Left renal pelvis (tissue), 4 donors: ENCODE measurements around the gene YTHDF1. TPM values are rescaled to one million over a fixed set of nuclear protein-coding genes. Genes with fewer than 3 reads are reported as not detected.
"Not testable (repeated sequence)": the region's sequence is repeated elsewhere in the genome, so short reads cannot be mapped to it uniquely, and the experiment has no call there.

ENCODE experiments used
- DNase-seq, 4 donors: peaks; one replicate each; pipeline ENCODE4 v3.0.0-alpha.2; 2013; ENCODE audit warnings: low read depth in 4 of 4, low spot score in 3 of 4
- polyA plus RNA-seq, 4 donors: library from polyadenylated mRNA; unstranded; fragments of 120-200 nt; gene quantifications; one replicate each; pipeline ENCODE4 v1.2.1, GENCODE V29; 2013; ENCODE audit not compliant: insufficient read length in 4 of 4

Gene YTHDF1
- polyA plus RNA-seq, 4 donors: 39.6 to 46.7 (median 42.8) TPM

- no peak for DNase-seq
Observed at GRCh38 chr20:63230800-63231268, 14.9 kb upstream of the YTHDF1 start.

GRCh38 chr20:63228806-63229205, 12.9 kb upstream of the YTHDF1 start:
- no peak for DNase-seq

- no peak for DNase-seq
Observed at GRCh38 chr20:63227260-63227659, 11.3 kb upstream of the YTHDF1 start.

GRCh38 chr20:63226042-63226943, 10.4 kb upstream of the YTHDF1 start:
- no peak for DNase-seq

GRCh38 chr20:63225082-63225454, 9.1 kb upstream of the YTHDF1 start:
- DNase-seq: no peak

GRCh38 chr20:63224412-63225081, 8.6 kb upstream of the YTHDF1 start:
- DNase-seq: no peak

- no peak for DNase-seq
Observed at GRCh38 chr20:63223826-63224207, 7.9 kb upstream of the YTHDF1 start.

GRCh38 chr20:63223121-63223825, 7.3 kb upstream of the YTHDF1 start:
- DNase-seq: no peak

- DNase-seq: no peak
Observed at GRCh38 chr20:63222541-63222940, 6.6 kb upstream of the YTHDF1 start.

- not testable (repeated sequence) for DNase-seq
Observed at GRCh38 chr20:63221400-63222053, 5.6 kb upstream of the YTHDF1 start.

- DNase-seq: no peak
Observed at GRCh38 chr20:63220696-63221399, 4.9 kb upstream of the YTHDF1 start.

- DNase-seq: no peak
Observed at GRCh38 chr20:63219866-63220521, 4.1 kb upstream of the YTHDF1 start.

GRCh38 chr20:63219447-63219821, 3.5 kb upstream of the YTHDF1 start:
- DNase-seq: no peak

- DNase-seq: no peak
Observed at GRCh38 chr20:63218701-63219446, 2.9 kb upstream of the YTHDF1 start.

GRCh38 chr20:63217706-63218105, 1.8 kb upstream of the YTHDF1 start:
- DNase-seq: no peak

GRCh38 chr20:63216849-63217471, 1.0 kb upstream of the YTHDF1 start:
- DNase-seq: no peak

GRCh38 chr20:63215101-63216040, 560 bp downstream of the YTHDF1 start:
- no peak for DNase-seq
